Measurements from ENCODE around the gene SLC35F1. TPM values are rescaled to one million over a fixed set of nuclear protein-coding genes. Genes with fewer than 3 reads are reported as not detected.

Gene SLC35F1
- total RNA-seq, 1 donor from 2014 or later: not detected

GRCh38 chr6:117976030-117976651, 69.1 kb downstream of the SLC35F1 start:
- no peak for DNase-seq (ENCODE audit: low spot score in 2 of 2)
- Histone ChIP-seq H3K9me3 (no peaks in the 10 kb centered on the region), H3K36me3 (no peaks in the 10 kb centered on the region), H3K4me1 (no peaks in the 10 kb centered on the region), H3K27ac (no peak overlapping the region), H3K4me3 (no peak overlapping the region), H3K27me3 (no peaks in the 10 kb centered on the region)
- peak; percentile 13 to 47 (median 46) for TF ChIP-seq CTCF (IDR thresholded peaks at IDR 0.05)
- intact Hi-C loops (cut with DNase I): loop anchor here (1.0 kb wide), 1 partner anchor 288 kb away; no protein-coding TSS in a partner anchor

GRCh38 chr6:117985916-117986315, 78.9 kb downstream of the SLC35F1 start:
- Histone ChIP-seq H3K27me3 (no peaks in the 10 kb centered on the region), H3K4me3 (no peak overlapping the region), H3K36me3 (no peaks in the 10 kb centered on the region), H3K9me3 (no peaks in the 10 kb centered on the region), H3K4me1 (no peaks in the 10 kb centered on the region), H3K27ac (no peak overlapping the region)
- TF ChIP-seq CTCF (IDR thresholded peaks at IDR 0.05): no peak
- intact Hi-C loops (cut with DNase I): no loop called here
- DNase-seq (ENCODE audit: low spot score in 2 of 2): no peak

- Histone ChIP-seq H3K4me1 (no peaks in the 10 kb centered on the region), H3K9me3 (no peaks in the 10 kb centered on the region), H3K27me3 (no peaks in the 10 kb centered on the region), H3K4me3 (no peak overlapping the region), H3K27ac (no peak overlapping the region), H3K36me3 (no peaks in the 10 kb centered on the region)
- intact Hi-C loops (cut with DNase I): no loop called here
- no peak for TF ChIP-seq CTCF (IDR thresholded peaks at IDR 0.05)
- DNase-seq (ENCODE audit: low spot score in 2 of 2): no peak
Observed at GRCh38 chr6:117986396-117986795, 79.3 kb downstream of the SLC35F1 start.

GRCh38 chr6:117989086-117989485, 82.0 kb downstream of the SLC35F1 start:
- no peaks in the 10 kb centered on the region for H3K9me3 ChIP-seq
- H3K27ac ChIP-seq: no peak overlapping the region
- intact Hi-C loops (cut with DNase I): no loop called here
- no peaks in the 10 kb centered on the region for H3K36me3 ChIP-seq
- no peak for DNase-seq (ENCODE audit: low spot score in 2 of 2)
- no peak for TF ChIP-seq CTCF (IDR thresholded peaks at IDR 0.05)
- no peaks in the 10 kb centered on the region for H3K4me1 ChIP-seq
- no peaks in the 10 kb centered on the region for H3K27me3 ChIP-seq
- no peak overlapping the region for H3K4me3 ChIP-seq

GRCh38 chr6:117990151-117990550, 83.1 kb downstream of the SLC35F1 start:
- Histone ChIP-seq H3K4me1 (no peaks in the 10 kb centered on the region), H3K27ac (no peak overlapping the region), H3K36me3 (no peaks in the 10 kb centered on the region), H3K27me3 (no peaks in the 10 kb centered on the region), H3K9me3 (no peaks in the 10 kb centered on the region), H3K4me3 (no peak overlapping the region)
- intact Hi-C loops (cut with DNase I): no loop called here
- no peak for TF ChIP-seq CTCF (IDR thresholded peaks at IDR 0.05)
- DNase-seq (ENCODE audit: low spot score in 2 of 2): no peak

GRCh38 chr6:117992856-117993255, 85.8 kb downstream of the SLC35F1 start:
- no peak overlapping the region for H3K4me3 ChIP-seq
- no peaks in the 10 kb centered on the region for H3K4me1 ChIP-seq
- TF ChIP-seq CTCF (IDR thresholded peaks at IDR 0.05): no peak
- H3K27ac ChIP-seq: no peak overlapping the region
- no peaks in the 10 kb centered on the region for H3K9me3 ChIP-seq
- intact Hi-C loops (cut with DNase I): no loop called here
- H3K27me3 ChIP-seq: no peaks in the 10 kb centered on the region
- no peaks in the 10 kb centered on the region for H3K36me3 ChIP-seq
- no peak for DNase-seq (ENCODE audit: low spot score in 2 of 2)
